Common myeloid progenitor, CD34-positive (primary cell): ENCODE results near the gene PLTP.

Source experiments
- CTCF ChIA-PET: fragments of 350-600 bp; sonication (Branson Sonifier 250); formaldehyde crosslinking; loops from one replicate; lab custom pipeline; 2021; ENCODE audit warnings: antibody characterized with exemption; lab: Charles Lee
- POLR2A ChIA-PET: fragments of 350-600 bp; sonication (Branson Sonifier 250); formaldehyde crosslinking; loops from one replicate; lab custom pipeline; 2021; ENCODE audit warnings: antibody characterized with exemption; lab: Charles Lee
- DNase-seq, 3 donors: peaks; one replicate each; pipeline versions ENCODE4 v3.0.0 to v3.0.0-alpha.2; 2013
- H3K27ac ChIP-seq, 2 experiments: 1 replicate in 1 of 2; 2 replicates in 1 of 2; pipeline ENCODE4 v1.7.0; 2013; ENCODE audit warnings: inconsistent platforms in 2 of 2, low read length in 2 of 2, mild to moderate bottlenecking in 2 of 2, low read depth in 1 of 2, moderate library complexity in 1 of 2; ENCODE audit not compliant: severe bottlenecking in 2 of 2, insufficient read depth in 1 of 2, poor library complexity in 1 of 2
- H3K27me3 ChIP-seq, 5 experiments: replicated peaks in 2 of 5; 1 replicate in 3 of 5; 2 replicates in 2 of 5; pipeline versions ENCODE4 v1.6.1 to v1.7.0; 2013; ENCODE audit warnings: low read length in 4 of 5, mild to moderate bottlenecking in 2 of 5, moderate library complexity in 2 of 5, inconsistent platforms in 1 of 5; ENCODE audit not compliant: insufficient read depth in 5 of 5, control insufficient read depth in 4 of 5
- H3K36me3 ChIP-seq, 4 experiments: 1 replicate in 2 of 4; 2 replicates in 2 of 4; pipeline versions ENCODE4 v1.6.1 to v1.7.0; 2013; ENCODE audit warnings: low read length in 3 of 4, control low read depth in 1 of 4, mild to moderate bottlenecking in 1 of 4; ENCODE audit not compliant: control insufficient read depth in 4 of 4, insufficient read depth in 4 of 4
- H3K4me1 ChIP-seq, 4 experiments: 1 replicate in 3 of 4; 2 replicates in 1 of 4; pipeline versions ENCODE4 v1.6.1 to v1.7.1; 2013; ENCODE audit warnings: low read length in 3 of 4, mild to moderate bottlenecking in 3 of 4, control low read depth in 1 of 4, inconsistent platforms in 1 of 4, moderate library complexity in 1 of 4; ENCODE audit not compliant: control insufficient read depth in 4 of 4, insufficient read depth in 4 of 4; ENCODE audit errors: control extremely low read depth in 1 of 4
- H3K4me3 ChIP-seq, 7 experiments: 1 replicate in 4 of 7; 2 replicates in 3 of 7; pipeline versions ENCODE4 v1.5.1 to v1.7.0; 2013; ENCODE audit warnings: mild to moderate bottlenecking in 7 of 7, low read length in 6 of 7, moderate library complexity in 6 of 7, inconsistent platforms in 2 of 7, low read depth in 2 of 7, control low read depth in 1 of 7; ENCODE audit not compliant: insufficient read depth in 4 of 7, control insufficient read depth in 1 of 7; ENCODE audit errors: extremely low read depth in 1 of 7
- H3K9me3 ChIP-seq, 5 experiments: 1 replicate in 4 of 5; 2 replicates in 1 of 5; pipeline versions ENCODE4 v1.6.1 to v1.7.1; 2013; ENCODE audit warnings: low read length in 4 of 5, mild to moderate bottlenecking in 2 of 5, inconsistent platforms in 1 of 5, low read depth in 1 of 5, moderate library complexity in 1 of 5; ENCODE audit not compliant: control insufficient read depth in 4 of 5, insufficient read depth in 2 of 5; ENCODE audit errors: control extremely low read depth in 1 of 5
- WGBS: methylation state at CpG from one replicate; pipeline ENCODE4 v1.1.5; 2013; ENCODE audit not compliant: insufficient coverage; 5-methylcytosine and 5-hydroxymethylcytosine counted together

The PLTP gene

DNA sequence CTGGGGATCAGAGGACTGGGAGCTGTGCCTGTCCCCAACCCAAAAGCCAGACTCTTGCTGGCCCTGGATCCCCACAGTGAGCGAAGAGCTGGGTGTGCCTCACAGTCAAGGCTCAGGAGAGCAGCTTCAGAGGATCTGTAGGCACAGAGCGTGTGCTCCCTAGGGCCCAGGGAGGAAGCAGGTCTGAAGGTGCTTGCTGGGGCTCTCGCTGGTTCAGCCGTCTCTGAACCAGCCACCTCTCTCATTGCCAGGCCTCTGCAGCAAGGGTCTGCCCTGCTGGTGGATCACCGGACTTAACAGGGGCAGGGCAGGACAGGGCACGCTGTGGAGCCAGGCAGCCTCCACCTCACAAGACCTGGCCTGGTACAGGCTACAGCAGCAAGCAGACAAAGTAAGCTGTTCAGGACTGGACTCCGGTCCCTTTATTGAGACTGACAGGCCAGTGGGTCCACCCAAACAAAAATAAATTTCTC lies 36.3 kb upstream of the PLTP start:
- CTCF ChIA-PET, result interaction anchor here (1.0 to 7.3 kb wide), 6 partner anchors 10 to 110 kb away, joined by 3 to 75 read pairs (median 4); partner anchors contain the start of gene ZNF335
- H3K27ac ChIP-seq, result no peak overlapping the region
- H3K27me3 ChIP-seq, result no peaks in the 10 kb centered on the region
- peaks cover 27 to 98% (median 86%) of the 10 kb centered on the region in 4 experiments for H3K36me3 ChIP-seq
- POLR2A ChIA-PET, result interaction anchor here (1.4 kb wide), 1 partner anchor 9 kb away, joined by 8 read pairs; no protein-coding TSS in a partner anchor
- H3K9me3 ChIP-seq, result no peaks in the 10 kb centered on the region
- H3K4me1 ChIP-seq, result no peaks in the 10 kb centered on the region
- 80% methylated on average over 7 of the region's 7 CpGs for WGBS
- H3K4me3 ChIP-seq, result no peak overlapping the region
- DNase-seq, result no peak

DNA sequence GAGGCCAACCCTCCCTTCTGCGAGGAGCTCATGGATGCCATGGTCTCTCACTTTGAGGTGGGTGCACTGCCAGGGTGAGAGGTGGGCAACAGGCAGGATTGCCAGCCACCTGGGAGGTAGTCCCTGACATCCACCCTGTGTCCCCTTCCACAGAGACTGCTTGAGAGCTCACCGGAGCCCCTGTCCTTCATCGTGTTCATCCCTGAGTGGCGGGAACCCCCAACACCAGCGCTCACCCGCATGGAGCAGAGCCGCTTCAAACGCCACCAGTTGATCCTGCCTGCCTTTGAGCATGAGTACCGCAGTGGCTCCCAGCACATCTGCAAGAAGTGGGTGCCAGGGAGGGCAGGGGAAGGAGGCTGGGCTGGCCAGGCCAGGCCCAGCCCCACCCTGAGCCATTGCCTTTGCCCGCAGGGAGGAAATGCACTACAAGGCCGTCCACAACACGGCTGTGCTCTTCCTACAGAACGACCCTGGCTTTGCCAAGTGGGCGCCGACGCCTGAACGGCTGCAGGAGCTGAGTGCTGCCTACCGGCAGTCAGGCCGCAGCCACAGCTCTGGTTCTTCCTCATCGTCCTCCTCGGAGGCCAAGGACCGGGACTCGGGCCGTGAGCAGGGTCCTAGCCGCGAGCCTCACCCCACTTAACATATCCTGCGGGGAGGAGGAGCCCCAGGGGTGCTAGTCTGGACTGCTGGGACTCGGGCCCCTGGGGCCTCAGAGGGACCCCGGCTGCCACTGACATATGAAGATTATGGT lies 35.3 kb upstream of the PLTP start:
- DNase-seq, result no peak
- H3K9me3 ChIP-seq, result no peaks in the 10 kb centered on the region
- WGBS, result 92% methylated on average over 28 of the region's 29 CpGs
- ChIA-PET CTCF (interaction anchor here (0.6 to 7.3 kb wide), 6 partner anchors 11 to 25 kb away, joined by 3 to 75 read pairs (median 4); partner anchors contain the start of genes PCIF1 and ZNF335), POLR2A (interaction anchor here (1.4 kb wide), 1 partner anchor 10 kb away, joined by 8 read pairs; no protein-coding TSS in a partner anchor)
- no peaks in the 10 kb centered on the region for H3K4me1 ChIP-seq
- no peaks in the 10 kb centered on the region for H3K27me3 ChIP-seq
- no peak overlapping the region for H3K27ac ChIP-seq
- peaks cover 26 to 97% (median 82%) of the 10 kb centered on the region in 4 experiments for H3K36me3 ChIP-seq
- no peak overlapping the region for H3K4me3 ChIP-seq

DNA sequence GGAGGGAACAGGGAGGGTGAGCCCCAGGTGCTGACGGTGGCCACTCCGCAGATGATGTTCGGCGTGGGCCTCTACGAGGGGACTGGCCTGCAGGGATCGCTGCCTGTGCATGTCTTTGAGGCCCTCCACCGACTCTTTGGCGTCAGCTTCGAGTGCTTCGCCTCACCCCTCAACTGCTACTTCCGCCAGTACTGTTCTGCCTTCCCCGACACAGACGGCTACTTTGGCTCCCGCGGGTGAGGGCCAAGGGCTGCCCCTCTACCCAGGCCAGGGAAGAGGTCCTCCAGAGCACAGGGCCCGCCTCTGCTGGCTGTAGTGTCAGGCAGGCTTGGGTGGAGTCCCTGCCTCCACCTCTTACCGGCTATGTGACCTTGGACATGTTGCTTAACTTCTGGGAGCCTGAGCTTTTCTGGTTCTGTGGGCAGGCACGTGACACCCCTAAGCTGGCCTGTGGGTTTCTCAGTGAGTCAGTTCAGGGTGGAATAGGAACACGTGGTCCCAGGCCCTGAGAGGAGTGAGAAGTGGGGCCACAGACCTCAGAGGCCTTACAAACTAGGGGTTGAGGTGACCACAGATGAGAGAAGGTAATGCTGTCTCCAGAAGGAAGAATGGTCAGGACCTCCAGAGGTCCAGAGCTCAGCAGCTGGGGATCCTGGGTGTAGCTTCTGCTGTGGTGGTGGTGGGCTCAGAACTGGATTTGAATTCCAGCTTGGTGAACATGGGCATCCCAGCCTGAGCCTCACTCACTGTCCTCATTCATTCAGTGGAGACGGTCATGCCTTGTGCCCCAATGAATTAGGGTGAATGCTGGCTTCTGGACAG lies 34.4 kb upstream of the PLTP start:
- ChIA-PET CTCF (interaction anchor here (0.8 to 7.3 kb wide), 5 partner anchors 10 to 22 kb away, joined by 3 to 75 read pairs (median 4); partner anchors contain the start of gene PCIF1), POLR2A (no interaction called here)
- Histone ChIP-seq H3K27me3 (no peaks in the 10 kb centered on the region), H3K9me3 (no peaks in the 10 kb centered on the region), H3K36me3 (peaks cover 26 to 91% (median 74%) of the 10 kb centered on the region in 4 experiments), H3K4me1 (no peaks in the 10 kb centered on the region), H3K4me3 (no peak overlapping the region), H3K27ac (peak overlapping the region in 1 of 2 experiments; percentile 7)
- DNase-seq, result peak in 2 of 3 donors; percentile 40 to 46
- WGBS, result 83% methylated on average over 13 of the region's 20 CpGs

DNA sequence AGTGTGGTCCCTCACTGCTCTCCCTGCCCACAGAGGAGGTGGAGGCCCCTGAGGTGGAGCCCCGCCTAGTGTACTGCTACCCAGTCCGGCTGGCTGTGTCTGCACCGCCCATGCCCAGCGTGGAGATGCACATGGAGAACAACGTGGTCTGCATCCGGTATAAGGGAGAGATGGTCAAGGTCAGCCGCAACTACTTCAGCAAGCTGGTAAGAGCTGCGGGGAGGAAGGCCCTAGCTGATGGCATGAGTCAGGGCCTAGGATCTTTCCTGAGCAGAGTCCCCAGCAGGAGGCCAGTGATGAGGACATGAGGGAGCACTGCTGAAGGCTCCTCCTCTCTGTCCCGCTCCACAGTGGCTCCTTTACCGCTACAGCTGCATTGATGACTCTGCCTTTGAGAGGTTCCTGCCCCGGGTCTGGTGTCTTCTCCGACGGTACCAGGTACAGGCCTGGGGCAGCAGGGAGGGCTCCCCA lies 33.8 kb upstream of the PLTP start:
- Histone ChIP-seq H3K9me3 (no peaks in the 10 kb centered on the region), H3K27ac (no peak overlapping the region), H3K4me1 (no peaks in the 10 kb centered on the region), H3K36me3 (peaks cover 26 to 93% (median 76%) of the 10 kb centered on the region in 4 experiments), H3K27me3 (no peaks in the 10 kb centered on the region), H3K4me3 (no peak overlapping the region)
- 94% methylated on average over 10 of the region's 13 CpGs for WGBS
- POLR2A ChIA-PET, result no interaction called here
- no peak for DNase-seq
- CTCF ChIA-PET, result interaction anchor here (1.6 to 7.3 kb wide), 3 partner anchors 9 to 16 kb away, joined by 3 to 75 read pairs (median 9); no protein-coding TSS in a partner anchor

DNA sequence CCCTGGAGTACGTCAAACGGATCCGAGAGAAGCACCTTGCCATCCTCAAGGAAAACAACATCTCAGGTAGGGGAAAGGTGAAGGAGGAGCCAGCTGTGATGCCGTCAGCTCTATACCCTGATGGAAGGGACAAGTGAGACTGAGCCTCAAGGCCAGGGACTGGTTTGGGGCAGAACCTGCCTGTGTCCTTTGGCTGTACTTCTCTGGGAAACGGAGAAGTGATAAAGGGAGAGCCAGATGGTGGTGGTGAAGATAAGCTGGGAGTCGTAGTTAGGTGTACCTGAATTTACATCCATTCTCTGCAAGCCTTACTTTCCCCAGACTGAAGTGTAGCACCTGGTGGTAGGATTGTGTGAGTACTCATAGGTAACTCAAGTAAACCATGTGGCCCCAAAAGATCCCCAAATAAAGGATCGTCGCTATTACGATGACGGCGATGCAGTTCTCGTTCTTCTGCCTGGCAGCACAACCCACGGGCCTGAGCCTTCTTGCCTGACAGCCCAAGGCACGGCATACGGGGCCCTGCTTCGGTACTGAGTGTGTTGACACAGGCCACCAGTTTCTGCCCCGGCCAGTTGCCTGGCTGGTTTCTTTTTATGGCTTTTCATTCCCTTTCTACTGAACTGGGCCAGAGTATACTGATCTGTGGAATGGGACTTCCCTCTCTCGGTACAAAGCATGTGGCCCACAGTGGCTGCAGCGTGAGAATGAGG lies 33.2 kb upstream of the PLTP start:
- CTCF ChIA-PET, result interaction anchor here (1.6 to 7.3 kb wide), 3 partner anchors 9 to 16 kb away, joined by 3 to 75 read pairs (median 9); no protein-coding TSS in a partner anchor
- POLR2A ChIA-PET, result no interaction called here
- Histone ChIP-seq H3K9me3 (no peaks in the 10 kb centered on the region), H3K4me3 (no peak overlapping the region), H3K4me1 (no peaks in the 10 kb centered on the region), H3K36me3 (peaks cover 28 to 93% (median 77%) of the 10 kb centered on the region in 4 experiments), H3K27me3 (no peaks in the 10 kb centered on the region), H3K27ac (no peak overlapping the region)
- no peak for DNase-seq
- whole genome bisulfite sequencing, result 95% methylated on average over 14 of the region's 19 CpGs

DNA sequence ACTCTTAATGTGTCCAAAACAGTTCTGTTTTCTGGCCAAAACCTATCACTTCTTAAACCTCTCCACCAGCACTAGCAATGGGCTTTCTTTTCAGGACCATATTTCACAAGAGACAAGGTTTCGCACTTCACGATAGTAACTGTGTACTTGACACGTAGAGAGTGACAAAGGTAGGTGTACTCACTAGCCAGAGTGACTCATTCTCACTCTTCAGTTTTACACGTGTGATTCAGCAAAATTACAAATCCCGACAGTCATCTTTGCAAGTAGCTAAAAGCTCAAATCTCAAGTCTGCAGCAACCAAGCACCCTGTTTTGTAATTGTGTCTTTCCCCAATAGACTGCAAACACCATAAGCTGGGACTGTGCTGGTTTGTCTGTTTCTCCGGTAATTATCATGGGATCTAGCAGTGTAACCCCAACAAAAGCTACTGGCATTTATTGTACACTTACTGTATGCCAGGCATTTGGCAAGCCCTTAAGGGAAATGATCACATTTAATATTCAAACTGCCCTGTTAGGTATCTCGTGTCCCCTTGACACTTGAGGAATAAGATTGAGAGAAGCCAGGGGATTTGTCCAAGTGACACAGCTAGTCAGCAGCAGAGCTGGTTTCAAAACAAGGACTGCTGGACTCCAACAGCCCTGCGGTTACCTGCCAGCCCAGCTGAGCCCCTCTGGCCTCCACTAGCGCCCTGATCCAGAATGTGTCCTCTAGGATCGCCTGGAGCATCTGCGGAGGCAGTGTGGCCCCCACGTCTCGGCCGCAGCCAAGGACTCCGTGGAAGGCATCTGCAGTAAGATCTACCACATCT lies 32.4 kb upstream of the PLTP start:
- peak in 2 of 3 donors; percentile 38 to 40 for DNase-seq
- POLR2A ChIA-PET, result no interaction called here

More for the DNA sequence above, 32.4 kb upstream of the PLTP start:
- peaks cover 34 to 93% (median 80%) of the 10 kb centered on the region in 4 experiments for H3K36me3 ChIP-seq
- H3K27ac ChIP-seq, result peak overlapping the region in 1 of 2 experiments; percentile 25
- no peaks in the 10 kb centered on the region for H3K27me3 ChIP-seq
- H3K4me1 ChIP-seq, result no peaks in the 10 kb centered on the region
- no peaks in the 10 kb centered on the region for H3K9me3 ChIP-seq
- 92% methylated on average over 15 of the region's 15 CpGs for WGBS
- H3K4me3 ChIP-seq, result no peak overlapping the region
- CTCF ChIA-PET, result interaction anchor here (0.6 to 7.3 kb wide), 5 partner anchors 10 to 60 kb away, joined by 3 to 75 read pairs (median 9); no protein-coding TSS in a partner anchor
